ENCODE data around the gene ZNHIT2.
A peak's percentile ranks its signal among the peaks of the same experiment; 100 is the strongest.

ZNHIT2 gene

DNA sequence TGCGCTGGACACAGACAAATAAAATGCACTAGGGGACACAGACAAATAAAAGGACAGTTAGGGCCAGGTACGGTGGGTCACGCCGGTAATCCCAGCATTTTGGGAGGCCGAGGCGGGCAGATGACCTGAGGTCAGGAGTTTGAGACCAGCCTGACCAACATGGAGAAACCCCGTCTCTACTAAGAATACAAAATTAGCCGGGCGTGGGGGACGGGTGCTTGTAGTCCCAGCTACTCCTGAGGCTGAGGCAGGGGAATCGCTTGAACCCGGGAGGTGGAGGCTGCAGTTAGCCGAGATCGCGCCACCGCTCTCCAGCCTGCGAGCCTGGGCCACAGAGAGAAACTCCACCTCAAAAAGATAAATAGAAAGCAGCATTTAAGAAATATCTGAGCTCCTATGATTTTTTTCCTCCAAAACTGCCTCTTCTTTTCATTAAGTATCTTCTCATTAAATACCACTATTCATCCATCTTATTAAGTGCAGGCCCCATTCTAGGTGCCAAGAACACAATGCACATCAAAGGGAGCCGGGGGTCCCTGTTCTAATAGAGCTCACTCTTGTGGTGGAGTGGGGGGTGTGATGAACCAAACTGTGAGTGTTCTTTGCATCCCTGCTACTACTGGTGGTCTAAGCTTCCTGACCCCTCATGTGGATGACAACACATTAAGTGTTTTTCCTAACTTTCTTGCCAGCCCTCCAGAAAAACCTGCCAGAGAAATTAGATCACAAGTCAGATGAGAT lies 766 bp upstream of the ZNHIT2 start:
- H3K27ac ChIP-seq (ENCODE audit: low read depth, low read length): no peak overlapping the region
- H3K9ac ChIP-seq (ENCODE audit: low read length): no peak overlapping the region

GRCh38 chr11:65116370-65117205 lies 913 bp downstream of the ZNHIT2 start:
- H3K27me3 ChIP-seq (ENCODE audit: control insufficient read depth, insufficient read depth, low read length): no peaks in the 10 kb centered on the region
- H3K27ac ChIP-seq (ENCODE audit: low read depth, low read length): peak overlapping the region; percentile 81
- H3K36me3 ChIP-seq (ENCODE audit: control insufficient read depth, insufficient read depth, low read length): peaks cover 56% of the 10 kb centered on the region
- peak overlapping the region; percentile 79 for H3K4me3 ChIP-seq (ENCODE audit: low read depth, low read length)
- H3K4me1 ChIP-seq (ENCODE audit: control insufficient read depth, insufficient read depth, low read length): peaks cover 19% of the 10 kb centered on the region
- H3K9me3 ChIP-seq (ENCODE audit: control insufficient read depth, insufficient read depth, low read depth, low read length): no peaks in the 10 kb centered on the region
- peak overlapping the region; percentile 87 for H3K9ac ChIP-seq (ENCODE audit: low read length)

More for the DNA sequence above, 766 bp upstream of the ZNHIT2 start:
- 0 out of 2 replicates have a peak overlapping the region, but pooled peaks have one; percentile 5 for H3K4me3 ChIP-seq (ENCODE audit: low read depth, low read length)
- H3K27me3 ChIP-seq (ENCODE audit: control insufficient read depth, insufficient read depth, low read length): no peaks in the 10 kb centered on the region
- H3K4me1 ChIP-seq (ENCODE audit: control insufficient read depth, insufficient read depth, low read length): peaks cover 13% of the 10 kb centered on the region
- H3K36me3 ChIP-seq (ENCODE audit: control insufficient read depth, insufficient read depth, low read length): peaks cover 56% of the 10 kb centered on the region
- H3K9me3 ChIP-seq (ENCODE audit: control insufficient read depth, insufficient read depth, low read depth, low read length): no peaks in the 10 kb centered on the region

GRCh38 chr11:65115361-65116082 lies 2.0 kb downstream of the ZNHIT2 start:
- Histone ChIP-seq H3K27ac (ENCODE audit: low read depth, low read length) (no peak overlapping the region), H3K36me3 (ENCODE audit: control insufficient read depth, insufficient read depth, low read length) (peaks cover 47% of the 10 kb centered on the region), H3K27me3 (ENCODE audit: control insufficient read depth, insufficient read depth, low read length) (no peaks in the 10 kb centered on the region), H3K9me3 (ENCODE audit: control insufficient read depth, insufficient read depth, low read depth, low read length) (no peaks in the 10 kb centered on the region), H3K4me1 (ENCODE audit: control insufficient read depth, insufficient read depth, low read length) (peaks cover 23% of the 10 kb centered on the region), H3K9ac (ENCODE audit: low read length) (no peak overlapping the region), H3K4me3 (ENCODE audit: low read depth, low read length) (no peak overlapping the region)

DNA sequence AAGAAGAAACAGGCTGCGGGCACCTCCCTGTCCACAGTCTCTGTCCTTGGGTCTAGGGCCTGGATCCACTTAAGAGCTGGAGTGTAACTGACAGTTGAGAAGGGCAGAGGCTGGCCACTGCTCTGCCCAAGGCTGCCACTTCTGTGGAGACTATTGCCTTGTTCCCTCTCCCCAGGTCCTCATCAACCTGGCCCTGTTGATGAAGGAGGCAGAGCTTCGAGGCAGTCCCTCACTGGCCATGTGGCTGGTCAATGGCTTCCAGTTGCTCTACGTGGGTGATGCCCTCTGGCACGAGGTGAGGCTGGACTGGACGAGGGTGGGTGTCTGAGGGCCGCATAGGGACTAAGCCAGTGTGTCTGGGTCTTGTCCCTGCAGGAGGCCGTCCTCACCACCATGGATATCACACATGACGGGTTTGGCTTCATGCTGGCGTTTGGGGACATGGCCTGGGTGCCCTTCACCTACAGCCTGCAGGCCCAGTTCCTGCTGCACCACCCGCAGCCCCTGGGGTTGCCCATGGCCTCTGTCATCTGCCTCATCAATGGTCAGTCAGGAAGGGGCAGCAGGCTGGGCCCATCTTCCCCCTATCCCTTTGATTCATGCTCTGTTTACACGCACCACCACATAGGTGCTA lies 2.8 kb downstream of the ZNHIT2 start:
- Histone ChIP-seq H3K27me3 (ENCODE audit: control insufficient read depth, insufficient read depth, low read length) (no peaks in the 10 kb centered on the region), H3K36me3 (ENCODE audit: control insufficient read depth, insufficient read depth, low read length) (peaks cover 38% of the 10 kb centered on the region), H3K9ac (ENCODE audit: low read length) (no peak overlapping the region), H3K4me1 (ENCODE audit: control insufficient read depth, insufficient read depth, low read length) (peaks cover 25% of the 10 kb centered on the region), H3K9me3 (ENCODE audit: control insufficient read depth, insufficient read depth, low read depth, low read length) (no peaks in the 10 kb centered on the region), H3K27ac (ENCODE audit: low read depth, low read length) (no peak overlapping the region), H3K4me3 (ENCODE audit: low read depth, low read length) (no peak overlapping the region)

DNA sequence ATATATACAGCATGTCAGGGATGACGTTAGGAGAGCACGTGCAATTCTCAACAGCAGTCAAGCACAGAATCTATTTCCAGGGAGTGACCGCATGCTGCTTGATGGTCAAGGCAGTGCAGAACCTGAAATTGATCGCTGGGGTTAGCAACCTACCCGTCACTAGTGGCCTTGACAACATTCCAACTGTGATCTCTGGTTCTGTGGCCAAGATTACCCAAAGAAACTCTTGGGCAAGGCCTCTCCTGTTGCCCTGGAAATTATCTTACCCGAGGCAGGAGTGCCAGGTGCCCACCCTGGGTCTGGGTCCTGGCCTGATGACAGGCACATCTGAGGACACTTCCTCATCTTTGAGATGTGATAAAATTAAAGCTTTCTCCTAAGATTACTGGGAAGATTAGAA lies 3.7 kb downstream of the ZNHIT2 start:
- Histone ChIP-seq H3K4me1 (ENCODE audit: control insufficient read depth, insufficient read depth, low read length) (peaks cover 25% of the 10 kb centered on the region), H3K27ac (ENCODE audit: low read depth, low read length) (no peak overlapping the region), H3K9me3 (ENCODE audit: control insufficient read depth, insufficient read depth, low read depth, low read length) (no peaks in the 10 kb centered on the region), H3K9ac (ENCODE audit: low read length) (no peak overlapping the region), H3K4me3 (ENCODE audit: low read depth, low read length) (no peak overlapping the region), H3K36me3 (ENCODE audit: control insufficient read depth, insufficient read depth, low read length) (peaks cover 36% of the 10 kb centered on the region), H3K27me3 (ENCODE audit: control insufficient read depth, insufficient read depth, low read length) (no peaks in the 10 kb centered on the region)

- Histone ChIP-seq H3K4me3 (ENCODE audit: low read depth, low read length) (peak overlapping the region; percentile 84), H3K36me3 (ENCODE audit: control insufficient read depth, insufficient read depth, low read length) (peaks cover 32% of the 10 kb centered on the region), H3K9me3 (ENCODE audit: control insufficient read depth, insufficient read depth, low read depth, low read length) (no peaks in the 10 kb centered on the region), H3K9ac (ENCODE audit: low read length) (no peak overlapping the region), H3K4me1 (ENCODE audit: control insufficient read depth, insufficient read depth, low read length) (peaks cover 25% of the 10 kb centered on the region), H3K27me3 (ENCODE audit: control insufficient read depth, insufficient read depth, low read length) (no peaks in the 10 kb centered on the region), H3K27ac (ENCODE audit: low read depth, low read length) (no peak overlapping the region; the same call in 1 of the 2 replicates)
Observed at GRCh38 chr11:65113361-65113756, 4.1 kb downstream of the ZNHIT2 start.

DNA sequence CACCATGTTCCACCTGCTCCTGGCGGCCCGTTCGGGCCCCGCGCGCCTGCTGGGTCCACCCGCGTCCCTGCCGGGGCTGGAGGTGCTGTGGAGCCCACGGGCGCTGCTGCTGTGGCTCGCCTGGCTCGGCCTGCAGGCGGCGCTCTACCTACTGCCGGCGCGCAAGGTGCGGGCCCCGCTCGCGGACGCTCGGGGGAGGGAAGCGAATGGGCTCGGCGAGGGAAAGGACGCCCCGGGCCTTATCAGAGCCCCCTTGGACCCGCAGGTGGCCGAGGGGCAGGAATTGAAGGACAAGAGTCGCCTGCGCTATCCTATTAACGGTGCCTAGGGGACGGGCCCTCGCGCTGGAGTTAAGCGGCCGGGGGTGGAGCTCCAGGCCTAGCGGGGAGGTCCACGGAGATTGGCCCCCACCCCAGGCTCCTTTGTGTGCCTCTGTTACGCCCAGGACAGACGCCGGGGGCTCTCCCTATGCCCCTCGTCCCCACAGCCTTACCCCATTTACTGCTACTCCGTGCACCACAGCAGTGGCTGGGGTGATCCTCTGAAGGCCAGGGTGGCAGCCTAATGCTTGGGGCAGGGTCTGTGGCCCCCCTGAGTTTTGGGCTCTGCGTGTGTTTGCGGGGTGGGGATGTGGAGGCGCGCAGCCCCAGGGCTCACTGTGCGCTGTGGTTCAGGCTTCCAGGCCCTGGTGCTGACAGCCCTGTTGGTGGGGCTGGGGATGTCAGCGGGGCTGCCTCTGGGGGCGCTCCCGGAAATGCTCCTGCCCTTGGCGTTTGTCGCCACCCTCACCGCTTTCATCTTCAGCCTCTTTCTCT lies 4.7 kb downstream of the ZNHIT2 start:
- Histone ChIP-seq H3K4me3 (ENCODE audit: low read depth, low read length) (peak overlapping the region; percentile 84), H3K27ac (ENCODE audit: low read depth, low read length) (peak overlapping the region; percentile 65; the same call in 1 of the 2 replicates), H3K9me3 (ENCODE audit: control insufficient read depth, insufficient read depth, low read depth, low read length) (no peaks in the 10 kb centered on the region), H3K36me3 (ENCODE audit: control insufficient read depth, insufficient read depth, low read length) (peaks cover 28% of the 10 kb centered on the region), H3K9ac (ENCODE audit: low read length) (peak overlapping the region; percentile 79), H3K4me1 (ENCODE audit: control insufficient read depth, insufficient read depth, low read length) (peaks cover 25% of the 10 kb centered on the region), H3K27me3 (ENCODE audit: control insufficient read depth, insufficient read depth, low read length) (no peaks in the 10 kb centered on the region)

DNA sequence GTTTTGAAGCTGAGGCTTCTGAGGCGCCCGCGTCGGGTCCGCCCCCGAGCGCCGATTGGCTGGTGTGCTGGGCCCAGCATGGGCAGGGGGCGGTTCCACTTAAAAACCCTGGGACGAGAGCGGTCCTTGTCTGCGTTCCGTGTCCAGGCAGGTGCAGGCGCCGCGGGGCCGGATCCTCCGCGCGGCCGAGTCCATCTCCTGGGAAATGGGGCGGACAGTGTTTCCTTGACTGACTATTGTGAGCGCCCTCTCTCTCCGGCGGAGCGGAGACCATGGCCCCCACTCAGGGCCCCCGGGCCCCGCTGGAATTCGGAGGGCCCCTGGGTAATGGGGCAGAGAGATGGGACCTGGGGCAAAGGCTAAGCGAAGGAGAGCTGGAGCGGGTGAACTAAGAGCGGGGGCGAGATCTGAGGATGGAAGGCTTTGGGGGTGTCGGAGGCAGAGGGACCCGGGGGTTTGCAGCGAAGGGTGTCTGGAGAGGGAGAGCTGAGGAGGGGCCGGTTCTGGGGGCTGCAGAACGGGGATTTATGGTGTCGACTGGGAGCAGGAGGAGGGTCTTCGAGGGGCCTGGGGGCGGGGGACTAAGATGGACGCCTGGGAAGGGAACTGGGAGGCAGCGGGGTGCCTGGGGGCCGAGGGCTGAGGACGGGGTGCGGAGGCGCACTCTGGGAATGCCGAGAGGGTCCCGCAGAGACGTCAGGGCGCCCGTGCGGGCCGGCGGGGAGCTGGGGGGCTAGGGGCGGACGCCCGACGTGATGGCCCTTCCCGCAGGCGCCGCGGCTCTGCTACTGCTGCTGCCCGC lies 5.6 kb downstream of the ZNHIT2 start, which contains the start of gene TM7SF2:
Gene TM7SF2 (plus strand): TSS at position 129 of the 802 bp plus-strand sequence. CDS start 144 bp downstream, at position 273.
- peaks cover 34% of the 10 kb centered on the region for H3K36me3 ChIP-seq (ENCODE audit: control insufficient read depth, insufficient read depth, low read length)
- H3K4me1 ChIP-seq (ENCODE audit: control insufficient read depth, insufficient read depth, low read length): peaks cover 25% of the 10 kb centered on the region
- H3K27ac ChIP-seq (ENCODE audit: low read depth, low read length): peak within 1 kb of the TSS; percentile 65; the same call in 1 of the 2 replicates
- H3K27me3 ChIP-seq (ENCODE audit: control insufficient read depth, insufficient read depth, low read length): no peaks in the 10 kb centered on the region
- H3K9ac ChIP-seq (ENCODE audit: low read length): peak within 1 kb of the TSS; percentile 79
- no peaks in the 10 kb centered on the region for H3K9me3 ChIP-seq (ENCODE audit: control insufficient read depth, insufficient read depth, low read depth, low read length)
- H3K4me3 ChIP-seq (ENCODE audit: low read depth, low read length): peak within 1 kb of the TSS; percentile 84

DNA sequence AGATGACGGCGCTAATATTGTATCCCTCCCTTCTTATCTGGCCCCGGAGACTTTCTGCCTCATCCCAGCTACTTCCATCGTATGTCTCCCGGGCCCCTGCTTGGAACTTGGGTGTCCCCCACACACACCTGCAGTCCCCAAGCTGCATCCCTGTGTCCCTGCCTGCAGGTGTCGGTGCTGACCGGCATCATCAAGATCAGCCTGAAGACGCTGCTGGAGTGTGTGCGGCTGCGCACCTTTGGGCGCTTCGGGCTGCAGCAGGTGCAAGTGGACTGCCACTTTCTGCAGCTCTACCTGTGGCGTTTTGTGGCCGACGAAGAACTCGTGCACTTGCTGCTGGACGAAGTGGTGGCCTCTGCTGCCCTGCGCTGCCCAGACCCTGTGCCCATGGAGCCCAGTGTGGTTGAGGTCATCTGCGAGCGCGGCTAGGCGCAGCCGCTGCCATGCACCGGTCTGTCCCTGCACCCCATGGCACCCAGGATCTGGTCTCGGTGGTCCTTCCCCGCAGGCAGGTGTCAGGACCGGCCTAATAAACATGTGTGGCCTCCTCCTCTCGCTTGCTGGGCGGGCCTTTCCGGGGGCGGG lies 6.2 kb downstream of the ZNHIT2 start:
- peak overlapping the region; percentile 50 for H3K4me3 ChIP-seq (ENCODE audit: low read depth, low read length)
- peaks cover 19% of the 10 kb centered on the region for H3K4me1 ChIP-seq (ENCODE audit: control insufficient read depth, insufficient read depth, low read length)
- H3K27me3 ChIP-seq (ENCODE audit: control insufficient read depth, insufficient read depth, low read length): no peaks in the 10 kb centered on the region
- no peak overlapping the region for H3K27ac ChIP-seq (ENCODE audit: low read depth, low read length)
- H3K9me3 ChIP-seq (ENCODE audit: control insufficient read depth, insufficient read depth, low read depth, low read length): no peaks in the 10 kb centered on the region
- H3K36me3 ChIP-seq (ENCODE audit: control insufficient read depth, insufficient read depth, low read length): peaks cover 34% of the 10 kb centered on the region
- H3K9ac ChIP-seq (ENCODE audit: low read length): no peak overlapping the region

All from HUES6 (cell line).